Measurements from ENCODE around the gene SUV39H2. TPM values are rescaled to one million over a fixed set of nuclear protein-coding genes. Genes with fewer than 3 reads are reported as not detected.

SUV39H2 gene
- total RNA-seq, 1 donor from 2014 or later = 6.9 TPM

DNA sequence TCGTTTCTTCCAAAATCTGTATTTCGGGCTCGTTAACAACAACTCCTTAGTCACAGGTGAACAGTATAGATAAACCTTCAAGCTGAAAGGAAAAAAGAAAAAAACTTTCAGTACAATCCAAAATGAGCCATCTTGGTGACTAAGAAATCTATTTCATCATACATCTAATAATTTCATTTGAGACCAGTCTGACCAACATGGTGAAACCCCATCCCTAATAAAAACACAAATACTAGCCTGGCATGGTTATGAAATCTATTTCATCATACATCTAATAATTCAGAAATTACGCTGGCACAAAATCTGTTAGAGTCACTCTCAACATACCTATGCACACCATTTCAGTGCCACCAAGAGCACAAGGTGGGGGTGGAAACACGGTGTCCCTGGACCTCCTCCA, 66.4 kb downstream of the SUV39H2 start:
- H3K27ac ChIP-seq = no peak overlapping the region
- H3K36me3 ChIP-seq = peaks cover 0 to 48% of the 10 kb centered on the region in 2 donors
- DNase-seq (ENCODE audit: extremely low spot score in 2 of 2) = no peak
- H3K9me3 ChIP-seq = no peaks in the 10 kb centered on the region
- TF ChIP-seq, protein P1, sequence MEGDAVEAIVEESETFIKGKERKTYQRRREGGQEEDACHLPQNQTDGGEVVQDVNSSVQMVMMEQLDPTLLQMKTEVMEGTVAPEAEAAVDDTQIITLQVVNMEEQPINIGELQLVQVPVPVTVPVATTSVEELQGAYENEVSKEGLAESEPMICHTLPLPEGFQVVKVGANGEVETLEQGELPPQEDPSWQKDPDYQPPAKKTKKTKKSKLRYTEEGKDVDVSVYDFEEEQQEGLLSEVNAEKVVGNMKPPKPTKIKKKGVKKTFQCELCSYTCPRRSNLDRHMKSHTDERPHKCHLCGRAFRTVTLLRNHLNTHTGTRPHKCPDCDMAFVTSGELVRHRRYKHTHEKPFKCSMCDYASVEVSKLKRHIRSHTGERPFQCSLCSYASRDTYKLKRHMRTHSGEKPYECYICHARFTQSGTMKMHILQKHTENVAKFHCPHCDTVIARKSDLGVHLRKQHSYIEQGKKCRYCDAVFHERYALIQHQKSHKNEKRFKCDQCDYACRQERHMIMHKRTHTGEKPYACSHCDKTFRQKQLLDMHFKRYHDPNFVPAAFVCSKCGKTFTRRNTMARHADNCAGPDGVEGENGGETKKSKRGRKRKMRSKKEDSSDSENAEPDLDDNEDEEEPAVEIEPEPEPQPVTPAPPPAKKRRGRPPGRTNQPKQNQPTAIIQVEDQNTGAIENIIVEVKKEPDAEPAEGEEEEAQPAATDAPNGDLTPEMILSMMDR (IDR thresholded peaks at IDR 0.05) = no peak
- no peak for TF ChIP-seq POLR2A (IDR thresholded peaks at IDR 0.05)
- TF ChIP-seq POLR2AphosphoS5 (IDR thresholded peaks at IDR 0.05; ENCODE audit: insufficient read depth in 1 of 2, low read depth in 1 of 2) = no peak
- no peak overlapping the region for H3K4me3 ChIP-seq
- no peaks in the 10 kb centered on the region for H3K4me1 ChIP-seq
- H3K27me3 ChIP-seq = no peaks in the 10 kb centered on the region
- intact Hi-C loops (cut with DNase I) = no loop called here

GRCh38 chr10:14947268-14947667, 68.6 kb downstream of the SUV39H2 start:
- Histone ChIP-seq H3K4me3 (no peak overlapping the region), H3K27ac (no peak overlapping the region), H3K36me3 (peaks cover 0 to 42% of the 10 kb centered on the region in 2 donors), H3K4me1 (peaks cover 9% of the 10 kb centered on the region), H3K27me3 (no peaks in the 10 kb centered on the region), H3K9me3 (no peaks in the 10 kb centered on the region)
- no peak for DNase-seq (ENCODE audit: extremely low spot score in 2 of 2)
- intact Hi-C loops (cut with DNase I) = no loop called here
- no peak for TF ChIP-seq POLR2A (IDR thresholded peaks at IDR 0.05)
- TF ChIP-seq, protein P1 (IDR thresholded peaks at IDR 0.05) = no peak
- TF ChIP-seq POLR2AphosphoS5 (IDR thresholded peaks at IDR 0.05; ENCODE audit: insufficient read depth in 1 of 2, low read depth in 1 of 2) = no peak

- TF ChIP-seq POLR2AphosphoS5 (IDR thresholded peaks at IDR 0.05; ENCODE audit: insufficient read depth in 1 of 2, low read depth in 1 of 2) (no peak), POLR2A (IDR thresholded peaks at IDR 0.05) (no peak)
- TF ChIP-seq, protein P1 (IDR thresholded peaks at IDR 0.05) = no peak
- Histone ChIP-seq H3K4me3 (no peak overlapping the region), H3K27ac (no peak overlapping the region), H3K36me3 (peaks cover 0 to 32% of the 10 kb centered on the region in 2 donors), H3K27me3 (no peaks in the 10 kb centered on the region), H3K4me1 (peaks cover 19% of the 10 kb centered on the region), H3K9me3 (no peaks in the 10 kb centered on the region)
- intact Hi-C loops (cut with DNase I) = no loop called here
- no peak for DNase-seq (ENCODE audit: extremely low spot score in 2 of 2)
Measured at GRCh38 chr10:14949291-14949690, 70.6 kb downstream of the SUV39H2 start.

DNA sequence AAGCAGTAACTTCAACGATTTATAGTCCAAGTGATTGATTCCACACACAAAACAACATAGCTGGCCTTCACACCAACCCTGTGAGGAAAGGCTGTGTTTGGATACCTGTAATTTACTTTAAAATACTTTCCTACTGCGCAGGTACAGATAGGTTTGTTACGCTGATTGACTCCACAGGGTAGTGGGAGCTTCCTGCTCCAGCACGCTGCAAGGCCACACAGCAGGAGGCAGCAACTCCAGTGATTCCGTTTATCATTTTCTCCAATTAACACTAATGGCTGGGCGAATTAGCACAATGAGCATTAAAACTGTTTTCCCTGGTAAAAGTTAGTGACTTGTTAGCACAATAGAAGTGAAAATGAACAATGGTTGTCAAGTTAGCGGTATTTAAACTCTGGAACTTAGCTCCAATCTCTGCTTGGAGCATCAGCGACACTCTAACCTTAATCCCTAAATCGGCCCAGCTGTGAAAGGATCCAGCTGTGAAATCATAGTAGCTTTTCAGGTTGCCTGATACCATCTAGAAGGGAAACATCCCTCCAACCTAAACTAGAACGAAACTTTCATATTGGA, 74.3 kb downstream of the SUV39H2 start:
- no peak for TF ChIP-seq POLR2AphosphoS5 (IDR thresholded peaks at IDR 0.05; ENCODE audit: insufficient read depth in 1 of 2, low read depth in 1 of 2)
- TF ChIP-seq POLR2A (IDR thresholded peaks at IDR 0.05) = no peak
- TF ChIP-seq, protein P1 (IDR thresholded peaks at IDR 0.05) = no peak
- DNase-seq (ENCODE audit: extremely low spot score in 2 of 2) = no peak
- H3K4me3 ChIP-seq = peak overlapping the region; percentile 61 to 96
- peak overlapping the region; percentile 88 for H3K27ac ChIP-seq
- H3K9me3 ChIP-seq = no peaks in the 10 kb centered on the region
- intact Hi-C loops (cut with DNase I) = loop anchor here (5.0 to 10.0 kb wide), 2 partner anchors 142 to 679 kb away; partner anchors contain the start of gene RPP38
- no peaks in the 10 kb centered on the region for H3K27me3 ChIP-seq
- peaks cover 19% of the 10 kb centered on the region for H3K4me1 ChIP-seq
- peaks cover 0 to 11% of the 10 kb centered on the region in 2 donors for H3K36me3 ChIP-seq

DNA sequence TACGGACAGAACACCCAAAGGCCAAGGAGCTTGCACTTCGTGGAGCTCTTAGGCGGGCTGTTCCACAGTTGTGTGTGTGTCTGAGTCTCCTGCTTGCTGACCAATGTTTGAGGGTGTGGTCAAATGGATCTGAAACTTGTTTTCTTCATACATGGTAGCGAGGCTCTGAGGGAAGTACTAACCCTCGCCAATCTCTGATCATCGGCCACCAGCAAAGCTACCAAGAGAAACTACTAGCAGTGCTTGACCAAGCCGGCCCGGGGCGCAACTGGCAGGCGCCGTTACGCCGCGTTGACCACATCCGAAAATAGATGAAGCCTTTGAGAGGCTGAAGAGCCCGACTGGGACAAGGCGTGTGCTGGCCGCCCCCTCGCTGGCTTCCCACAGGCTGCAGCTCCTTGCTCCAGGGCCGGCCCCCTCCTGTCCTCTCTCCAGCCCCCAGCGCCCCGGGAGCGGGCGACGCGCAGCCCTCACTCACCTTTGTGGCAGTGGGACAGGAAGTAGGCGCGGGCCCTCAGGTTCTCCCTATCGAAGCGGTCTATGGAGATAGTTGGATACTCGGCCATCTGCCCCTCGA, 74.8 kb downstream of the SUV39H2 start:
- Histone ChIP-seq H3K27ac (peak overlapping the region; percentile 88), H3K27me3 (no peaks in the 10 kb centered on the region), H3K36me3 (peaks cover 0 to 6% of the 10 kb centered on the region in 2 donors), H3K4me3 (peak overlapping the region; percentile 61 to 96), H3K9me3 (no peaks in the 10 kb centered on the region), H3K4me1 (peaks cover 19% of the 10 kb centered on the region)
- TF ChIP-seq, protein P1 (IDR thresholded peaks at IDR 0.05) = no peak
- TF ChIP-seq POLR2AphosphoS5 (IDR thresholded peaks at IDR 0.05; ENCODE audit: insufficient read depth in 1 of 2, low read depth in 1 of 2) (no peak), POLR2A (IDR thresholded peaks at IDR 0.05) (no peak)
- intact Hi-C loops (cut with DNase I) = loop anchor here (5.0 to 10.0 kb wide), 2 partner anchors 141 to 679 kb away; partner anchors contain the start of gene RPP38
- DNase-seq (ENCODE audit: extremely low spot score in 2 of 2) = no peak

Data from vagina (tissue), 2 donors.